NCI-H2029 (cell line): ENCODE data around the gene RNF220.

Experiments used
- DNase-seq: peaks from one replicate; lab custom pipeline; 2025; lab: John Stamatoyannopoulos, UW

The RNF220 gene

GRCh38 chr1:44523593-44524591, 118.8 kb downstream of the RNF220 start:
- DNase-seq, result no peak

GRCh38 chr1:44524655-44525500, 119.8 kb downstream of the RNF220 start:
- DNase-seq, result no peak

- no peak for DNase-seq
These were observed 121.4 kb downstream of the RNF220 start for GRCh38 chr1:44526295-44527073.

GRCh38 chr1:44531785-44532566, 126.9 kb downstream of the RNF220 start:
- DNase-seq, result no peak

GRCh38 chr1:44532567-44532944, 127.5 kb downstream of the RNF220 start:
- DNase-seq, result no peak

- DNase-seq, result no peak
These were observed 129.7 kb downstream of the RNF220 start for GRCh38 chr1:44534771-44535170.

- no peak for DNase-seq
These were observed 131.5 kb downstream of the RNF220 start for GRCh38 chr1:44536357-44537209.

GRCh38 chr1:44537538-44537937, 132.5 kb downstream of the RNF220 start:
- DNase-seq, result no peak

GRCh38 chr1:44537956-44538355, 132.9 kb downstream of the RNF220 start:
- DNase-seq, result no peak

- no peak for DNase-seq
These were observed 135.1 kb downstream of the RNF220 start for GRCh38 chr1:44539991-44540730.

GRCh38 chr1:44542420-44543063, 137.5 kb downstream of the RNF220 start:
- DNase-seq, result no peak

GRCh38 chr1:44543064-44543744, 138.1 kb downstream of the RNF220 start:
- DNase-seq, result no peak

GRCh38 chr1:44543786-44544185, 138.7 kb downstream of the RNF220 start:
- DNase-seq, result no peak

GRCh38 chr1:44544960-44545359, 139.9 kb downstream of the RNF220 start:
- no peak for DNase-seq

- DNase-seq, result no peak
These were observed 140.9 kb downstream of the RNF220 start for GRCh38 chr1:44545961-44546360.

- DNase-seq, result no peak
These were observed 141.5 kb downstream of the RNF220 start for GRCh38 chr1:44546403-44547053.

GRCh38 chr1:44547361-44547760, 142.3 kb downstream of the RNF220 start:
- DNase-seq, result no peak

GRCh38 chr1:44547837-44548236, 142.8 kb downstream of the RNF220 start:
- DNase-seq, result no peak
